ENCODE data around the gene WDR6.

DNA sequence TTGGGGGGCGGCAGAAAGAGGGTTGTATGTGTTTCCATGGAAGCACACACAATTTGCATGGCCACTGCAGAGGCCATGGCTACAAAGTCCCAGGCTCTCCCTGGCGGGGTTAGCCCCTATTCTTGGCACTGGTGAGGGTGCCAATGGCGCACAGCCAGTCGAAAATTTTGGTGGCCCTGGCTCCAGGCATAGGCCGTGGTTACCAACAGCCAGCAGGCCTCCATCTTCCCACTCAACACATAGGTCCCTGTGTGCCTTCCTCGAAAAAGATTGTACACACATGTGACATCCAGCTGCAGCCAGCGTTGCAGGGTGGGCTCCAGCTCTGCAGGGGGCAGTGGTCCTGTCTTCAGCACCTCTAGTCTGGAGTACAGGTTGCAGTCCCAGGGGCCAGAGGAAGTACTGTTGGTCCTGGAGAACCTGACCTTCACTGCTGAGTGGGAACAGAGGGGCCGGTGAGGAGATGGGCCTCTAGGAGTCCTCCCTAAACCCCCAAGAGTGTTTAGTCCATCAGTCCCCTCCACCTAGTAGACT lies 10.0 kb upstream of the WDR6 start:
- TF ChIP-seq, protein P1, sequence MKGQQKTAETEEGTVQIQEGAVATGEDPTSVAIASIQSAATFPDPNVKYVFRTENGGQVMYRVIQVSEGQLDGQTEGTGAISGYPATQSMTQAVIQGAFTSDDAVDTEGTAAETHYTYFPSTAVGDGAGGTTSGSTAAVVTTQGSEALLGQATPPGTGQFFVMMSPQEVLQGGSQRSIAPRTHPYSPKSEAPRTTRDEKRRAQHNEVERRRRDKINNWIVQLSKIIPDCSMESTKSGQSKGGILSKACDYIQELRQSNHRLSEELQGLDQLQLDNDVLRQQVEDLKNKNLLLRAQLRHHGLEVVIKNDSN (CRISPR knock-in tag; IDR thresholded peaks at IDR 0.05), result no peak
- no peak for TF ChIP-seq JUN (CRISPR knock-in tag; IDR thresholded peaks at IDR 0.05)
- TF ChIP-seq RELA (CRISPR knock-in tag; IDR thresholded peaks at IDR 0.05; ENCODE audit: borderline replicate concordance), result no peak
- TF ChIP-seq, protein P2, sequence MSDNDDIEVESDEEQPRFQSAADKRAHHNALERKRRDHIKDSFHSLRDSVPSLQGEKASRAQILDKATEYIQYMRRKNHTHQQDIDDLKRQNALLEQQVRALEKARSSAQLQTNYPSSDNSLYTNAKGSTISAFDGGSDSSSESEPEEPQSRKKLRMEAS (CRISPR knock-in tag; IDR thresholded peaks at IDR 0.05), result no peak
- TF ChIP-seq, protein P3, sequence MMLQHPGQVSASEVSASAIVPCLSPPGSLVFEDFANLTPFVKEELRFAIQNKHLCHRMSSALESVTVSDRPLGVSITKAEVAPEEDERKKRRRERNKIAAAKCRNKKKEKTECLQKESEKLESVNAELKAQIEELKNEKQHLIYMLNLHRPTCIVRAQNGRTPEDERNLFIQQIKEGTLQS (CRISPR knock-in tag; conservative IDR thresholded peaks at IDR 0.05), result no peak
- no peak for TF ChIP-seq FOXP1 (CRISPR knock-in tag; IDR thresholded peaks at IDR 0.05; ENCODE audit: borderline replicate concordance)
- TF ChIP-seq, protein P4, sequence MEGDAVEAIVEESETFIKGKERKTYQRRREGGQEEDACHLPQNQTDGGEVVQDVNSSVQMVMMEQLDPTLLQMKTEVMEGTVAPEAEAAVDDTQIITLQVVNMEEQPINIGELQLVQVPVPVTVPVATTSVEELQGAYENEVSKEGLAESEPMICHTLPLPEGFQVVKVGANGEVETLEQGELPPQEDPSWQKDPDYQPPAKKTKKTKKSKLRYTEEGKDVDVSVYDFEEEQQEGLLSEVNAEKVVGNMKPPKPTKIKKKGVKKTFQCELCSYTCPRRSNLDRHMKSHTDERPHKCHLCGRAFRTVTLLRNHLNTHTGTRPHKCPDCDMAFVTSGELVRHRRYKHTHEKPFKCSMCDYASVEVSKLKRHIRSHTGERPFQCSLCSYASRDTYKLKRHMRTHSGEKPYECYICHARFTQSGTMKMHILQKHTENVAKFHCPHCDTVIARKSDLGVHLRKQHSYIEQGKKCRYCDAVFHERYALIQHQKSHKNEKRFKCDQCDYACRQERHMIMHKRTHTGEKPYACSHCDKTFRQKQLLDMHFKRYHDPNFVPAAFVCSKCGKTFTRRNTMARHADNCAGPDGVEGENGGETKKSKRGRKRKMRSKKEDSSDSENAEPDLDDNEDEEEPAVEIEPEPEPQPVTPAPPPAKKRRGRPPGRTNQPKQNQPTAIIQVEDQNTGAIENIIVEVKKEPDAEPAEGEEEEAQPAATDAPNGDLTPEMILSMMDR (IDR thresholded peaks at IDR 0.05), result no peak
- TF ChIP-seq, protein P5, sequence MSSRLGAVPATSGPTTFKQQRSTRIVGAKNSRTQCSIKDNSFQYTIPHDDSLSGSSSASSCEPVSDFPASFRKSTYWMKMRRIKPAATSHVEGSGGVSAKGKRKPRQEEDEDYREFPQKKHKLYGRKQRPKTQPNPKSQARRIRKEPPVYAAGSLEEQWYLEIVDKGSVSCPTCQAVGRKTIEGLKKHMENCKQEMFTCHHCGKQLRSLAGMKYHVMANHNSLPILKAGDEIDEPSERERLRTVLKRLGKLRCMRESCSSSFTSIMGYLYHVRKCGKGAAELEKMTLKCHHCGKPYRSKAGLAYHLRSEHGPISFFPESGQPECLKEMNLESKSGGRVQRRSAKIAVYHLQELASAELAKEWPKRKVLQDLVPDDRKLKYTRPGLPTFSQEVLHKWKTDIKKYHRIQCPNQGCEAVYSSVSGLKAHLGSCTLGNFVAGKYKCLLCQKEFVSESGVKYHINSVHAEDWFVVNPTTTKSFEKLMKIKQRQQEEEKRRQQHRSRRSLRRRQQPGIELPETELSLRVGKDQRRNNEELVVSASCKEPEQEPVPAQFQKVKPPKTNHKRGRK (CRISPR knock-in tag; IDR thresholded peaks at IDR 0.05; ENCODE audit: borderline replicate concordance), result no peak
- TF ChIP-seq, protein P6, sequence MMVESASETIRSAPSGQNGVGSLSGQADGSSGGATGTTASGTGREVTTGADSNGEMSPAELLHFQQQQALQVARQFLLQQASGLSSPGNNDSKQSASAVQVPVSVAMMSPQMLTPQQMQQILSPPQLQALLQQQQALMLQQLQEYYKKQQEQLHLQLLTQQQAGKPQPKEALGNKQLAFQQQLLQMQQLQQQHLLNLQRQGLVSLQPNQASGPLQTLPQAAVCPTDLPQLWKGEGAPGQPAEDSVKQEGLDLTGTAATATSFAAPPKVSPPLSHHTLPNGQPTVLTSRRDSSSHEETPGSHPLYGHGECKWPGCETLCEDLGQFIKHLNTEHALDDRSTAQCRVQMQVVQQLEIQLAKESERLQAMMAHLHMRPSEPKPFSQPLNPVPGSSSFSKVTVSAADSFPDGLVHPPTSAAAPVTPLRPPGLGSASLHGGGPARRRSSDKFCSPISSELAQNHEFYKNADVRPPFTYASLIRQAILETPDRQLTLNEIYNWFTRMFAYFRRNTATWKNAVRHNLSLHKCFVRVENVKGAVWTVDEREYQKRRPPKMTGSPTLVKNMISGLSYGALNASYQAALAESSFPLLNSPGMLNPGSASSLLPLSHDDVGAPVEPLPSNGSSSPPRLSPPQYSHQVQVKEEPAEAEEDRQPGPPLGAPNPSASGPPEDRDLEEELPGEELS (CRISPR knock-in tag; IDR thresholded peaks at IDR 0.05), result no peak
- TF ChIP-seq, protein P7, sequence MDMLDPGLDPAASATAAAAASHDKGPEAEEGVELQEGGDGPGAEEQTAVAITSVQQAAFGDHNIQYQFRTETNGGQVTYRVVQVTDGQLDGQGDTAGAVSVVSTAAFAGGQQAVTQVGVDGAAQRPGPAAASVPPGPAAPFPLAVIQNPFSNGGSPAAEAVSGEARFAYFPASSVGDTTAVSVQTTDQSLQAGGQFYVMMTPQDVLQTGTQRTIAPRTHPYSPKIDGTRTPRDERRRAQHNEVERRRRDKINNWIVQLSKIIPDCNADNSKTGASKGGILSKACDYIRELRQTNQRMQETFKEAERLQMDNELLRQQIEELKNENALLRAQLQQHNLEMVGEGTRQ (CRISPR knock-in tag; IDR thresholded peaks at IDR 0.05), result no peak
- no peak for TF ChIP-seq SMAD4 (CRISPR knock-in tag; IDR thresholded peaks at IDR 0.05)
- TF ChIP-seq, protein P8, sequence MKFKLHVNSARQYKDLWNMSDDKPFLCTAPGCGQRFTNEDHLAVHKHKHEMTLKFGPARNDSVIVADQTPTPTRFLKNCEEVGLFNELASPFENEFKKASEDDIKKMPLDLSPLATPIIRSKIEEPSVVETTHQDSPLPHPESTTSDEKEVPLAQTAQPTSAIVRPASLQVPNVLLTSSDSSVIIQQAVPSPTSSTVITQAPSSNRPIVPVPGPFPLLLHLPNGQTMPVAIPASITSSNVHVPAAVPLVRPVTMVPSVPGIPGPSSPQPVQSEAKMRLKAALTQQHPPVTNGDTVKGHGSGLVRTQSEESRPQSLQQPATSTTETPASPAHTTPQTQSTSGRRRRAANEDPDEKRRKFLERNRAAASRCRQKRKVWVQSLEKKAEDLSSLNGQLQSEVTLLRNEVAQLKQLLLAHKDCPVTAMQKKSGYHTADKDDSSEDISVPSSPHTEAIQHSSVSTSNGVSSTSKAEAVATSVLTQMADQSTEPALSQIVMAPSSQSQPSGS (CRISPR knock-in tag; IDR thresholded peaks at IDR 0.05; ENCODE audit: borderline replicate concordance, low read depth), result no peak
